HepG2 (cell line): ENCODE results near the gene ZNF189. TPM values are rescaled to one million over a fixed set of nuclear protein-coding genes. Genes with fewer than 3 reads are reported as not detected.

ENCODE experiments used
- FOXA3 ChIP-seq: IDR thresholded peaks from 2 replicates; pipeline ENCODE4 v1.6.1; 2016; ENCODE audit warnings: missing genetic modification reagents, missing compliant biosample characterization
- JUN ChIP-seq: sonication (generic); formaldehyde crosslinking; IDR thresholded peaks from 2 replicates; pipeline ENCODE4 v1.4.0; 2020; ENCODE audit warnings: mild to moderate bottlenecking, missing genetic modification reagents
- KLF11 ChIP-seq: IDR thresholded peaks from 2 replicates; pipeline ENCODE4 v1.6.1; 2016; ENCODE audit warnings: missing compliant biosample characterization
- NCOA5 ChIP-seq: sonication (generic); formaldehyde crosslinking; IDR thresholded peaks from 2 replicates; pipeline ENCODE4 v1.4.0; 2020; ENCODE audit warnings: missing genetic modification reagents
- RXRB ChIP-seq: IDR thresholded peaks from 2 replicates; pipeline ENCODE4 v1.6.1; 2016; ENCODE audit warnings: borderline replicate concordance, missing genetic modification reagents, missing compliant biosample characterization
- ZFP41 ChIP-seq: sonication (generic); formaldehyde crosslinking; IDR thresholded peaks from 2 replicates; pipeline ENCODE4 v1.4.0; 2020; ENCODE audit warnings: mild to moderate bottlenecking, missing genetic modification reagents, borderline replicate concordance
- ZNF274 ChIP-seq: sonication (generic); formaldehyde crosslinking; IDR thresholded peaks from 2 replicates; pipeline ENCODE4 v1.5.1; 2020; ENCODE audit warnings: mild to moderate bottlenecking, missing genetic modification reagents
- ZNF484 ChIP-seq: sonication (generic); formaldehyde crosslinking; IDR thresholded peaks from 2 replicates; pipeline ENCODE4 v1.5.1; 2020; ENCODE audit warnings: mild to moderate bottlenecking, low read depth, missing genetic modification reagents, borderline replicate concordance
- ZNF83 ChIP-seq: sonication (generic); formaldehyde crosslinking; IDR thresholded peaks from 2 replicates; pipeline ENCODE4 v1.4.0; 2020; ENCODE audit warnings: missing genetic modification reagents, mild to moderate bottlenecking, borderline replicate concordance
- polyA plus RNA-seq, 8 experiments: library from polyadenylated mRNA; depleted of rRNA in 3 of 8; stranded (reverse) in 7 of 8; unstranded in 1 of 8; fragments of >200 nt; fragmentation: Illumina TruSeq in 4 of 8; extraction: Trizol in 4 of 8; gene quantifications; 2 replicates each; pipeline versions ENCODE4 v1.2.1 to v1.2.3, GENCODE V29; 2011 to 2016; ENCODE audit warnings: low read depth in 4 of 8, missing spikeins in 1 of 8, mixed read lengths in 1 of 8; ENCODE audit not compliant: insufficient read depth in 1 of 8
- total RNA-seq, 5 experiments: library from RNA; depleted of rRNA; stranded (reverse); fragments of >200 nt; fragmentation: Illumina TruSeq; extraction: Trizol; gene quantifications; 2 replicates each; pipeline ENCODE4 v1.2.3, GENCODE V29; 2016; ENCODE audit warnings: low read depth in 1 of 5
- TF ChIP-seq, protein P1 (sequence below), 2 experiments: sonication (generic) in 1 of 2; formaldehyde crosslinking in 1 of 2; IDR thresholded peaks; 2 replicates each; pipeline versions ENCODE4 v1.4.0 to v1.6.1; 2018 to 2020; ENCODE audit warnings: missing genetic modification reagents in 2 of 2, borderline replicate concordance in 1 of 2, low read depth in 1 of 2, mild to moderate bottlenecking in 1 of 2, missing biosample characterization in 1 of 2
- TF ChIP-seq, protein P2 (sequence below): sonication (generic); formaldehyde crosslinking; conservative IDR thresholded peaks from 2 replicates; pipeline ENCODE4 v1.8.0; 2022; ENCODE audit warnings: low read depth, missing genetic modification reagents
- TF ChIP-seq, protein P3 (sequence below): sonication (generic); formaldehyde crosslinking; IDR thresholded peaks from 2 replicates; pipeline ENCODE4 v1.9.0; 2021; ENCODE audit warnings: missing genetic modification reagents, borderline replicate concordance
- TF ChIP-seq, protein P4 (sequence below): IDR thresholded peaks from 2 replicates; pipeline ENCODE4 v1.6.1; 2016; ENCODE audit warnings: low read depth
- TF ChIP-seq, protein P5 (sequence below): sonication (generic); formaldehyde crosslinking; IDR thresholded peaks from 2 replicates; pipeline ENCODE4 v1.5.1; 2020; ENCODE audit warnings: mild to moderate bottlenecking, missing genetic modification reagents
- TF ChIP-seq, protein P6 (sequence below): sonication (generic); formaldehyde crosslinking; IDR thresholded peaks from 2 replicates; pipeline ENCODE4 v1.5.1; 2020; ENCODE audit warnings: missing genetic modification reagents, mild to moderate bottlenecking, borderline replicate concordance

Gene ZNF189
- total and polyA plus RNA-seq, 2 of the 13 experiments (the other 11 are each of a cell fraction or from before 2014, with no cell fraction given) = 8.4 to 50.0 TPM

DNA sequence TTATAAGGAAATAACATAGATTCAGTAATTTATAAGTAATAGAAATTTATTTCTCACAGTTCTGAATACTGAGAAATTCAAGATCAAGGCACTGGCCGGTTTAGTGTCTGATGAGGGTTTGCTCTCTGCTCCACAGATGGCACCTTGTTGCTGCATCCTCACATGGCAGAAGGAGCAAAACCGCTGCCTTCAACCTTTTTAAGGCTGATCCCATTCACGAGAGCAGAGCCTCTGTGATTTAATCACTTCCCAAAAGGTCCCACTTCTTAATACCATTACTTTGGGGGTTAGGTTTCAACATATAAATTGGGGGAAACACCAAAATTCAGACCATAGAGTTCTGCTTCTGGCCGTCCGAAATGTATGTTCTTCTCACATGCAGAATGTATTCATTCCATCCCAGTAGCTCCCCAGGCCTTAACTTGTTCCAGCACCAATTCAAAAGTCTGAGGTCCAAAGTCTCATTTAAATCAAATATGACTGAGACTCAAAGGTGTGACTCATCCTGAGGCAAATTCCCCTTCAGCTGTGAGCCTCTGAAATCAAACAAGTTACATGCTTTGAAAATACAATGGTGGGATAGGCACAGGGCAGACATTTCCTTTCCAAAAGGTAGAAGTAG lies 44.4 kb upstream of the ZNF189 start (continued):
- TF ChIP-seq, protein P1, sequence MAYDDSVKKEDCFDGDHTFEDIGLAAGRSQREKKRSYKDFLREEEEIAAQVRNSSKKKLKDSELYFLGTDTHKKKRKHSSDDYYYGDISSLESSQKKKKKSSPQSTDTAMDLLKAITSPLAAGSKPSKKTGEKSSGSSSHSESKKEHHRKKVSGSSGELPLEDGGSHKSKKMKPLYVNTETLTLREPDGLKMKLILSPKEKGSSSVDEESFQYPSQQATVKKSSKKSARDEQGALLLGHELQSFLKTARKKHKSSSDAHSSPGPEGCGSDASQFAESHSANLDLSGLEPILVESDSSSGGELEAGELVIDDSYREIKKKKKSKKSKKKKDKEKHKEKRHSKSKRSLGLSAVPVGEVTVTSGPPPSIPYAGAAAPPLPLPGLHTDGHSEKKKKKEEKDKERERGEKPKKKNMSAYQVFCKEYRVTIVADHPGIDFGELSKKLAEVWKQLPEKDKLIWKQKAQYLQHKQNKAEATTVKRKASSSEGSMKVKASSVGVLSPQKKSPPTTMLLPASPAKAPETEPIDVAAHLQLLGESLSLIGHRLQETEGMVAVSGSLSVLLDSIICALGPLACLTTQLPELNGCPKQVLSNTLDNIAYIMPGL (CRISPR knock-in tag; IDR thresholded peaks at IDR 0.05; ENCODE audit: borderline replicate concordance in 1 of 2, low read depth in 1 of 2) = no peak
- TF ChIP-seq, protein P2, sequence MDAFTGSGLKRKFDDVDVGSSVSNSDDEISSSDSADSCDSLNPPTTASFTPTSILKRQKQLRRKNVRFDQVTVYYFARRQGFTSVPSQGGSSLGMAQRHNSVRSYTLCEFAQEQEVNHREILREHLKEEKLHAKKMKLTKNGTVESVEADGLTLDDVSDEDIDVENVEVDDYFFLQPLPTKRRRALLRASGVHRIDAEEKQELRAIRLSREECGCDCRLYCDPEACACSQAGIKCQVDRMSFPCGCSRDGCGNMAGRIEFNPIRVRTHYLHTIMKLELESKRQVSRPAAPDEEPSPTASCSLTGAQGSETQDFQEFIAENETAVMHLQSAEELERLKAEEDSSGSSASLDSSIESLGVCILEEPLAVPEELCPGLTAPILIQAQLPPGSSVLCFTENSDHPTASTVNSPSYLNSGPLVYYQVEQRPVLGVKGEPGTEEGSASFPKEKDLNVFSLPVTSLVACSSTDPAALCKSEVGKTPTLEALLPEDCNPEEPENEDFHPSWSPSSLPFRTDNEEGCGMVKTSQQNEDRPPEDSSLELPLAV (CRISPR knock-in tag) = no peak
- TF ChIP-seq FOXA3 (CRISPR knock-in tag) (peak; percentile 91), ZNF83 (CRISPR knock-in tag) (no peak), ZFP41 (no peak), KLF11 (CRISPR knock-in tag) (peak; percentile 74; the same call in 1 of the 2 replicates), JUN (CRISPR knock-in tag) (peak; percentile 98), NCOA5 (no peak), RXRB (CRISPR knock-in tag) (peak; percentile 87), ZNF274 (CRISPR knock-in tag) (no peak; the same call in 1 of the 2 replicates), ZNF484 (CRISPR knock-in tag) (no peak)
- TF ChIP-seq, protein P3, sequence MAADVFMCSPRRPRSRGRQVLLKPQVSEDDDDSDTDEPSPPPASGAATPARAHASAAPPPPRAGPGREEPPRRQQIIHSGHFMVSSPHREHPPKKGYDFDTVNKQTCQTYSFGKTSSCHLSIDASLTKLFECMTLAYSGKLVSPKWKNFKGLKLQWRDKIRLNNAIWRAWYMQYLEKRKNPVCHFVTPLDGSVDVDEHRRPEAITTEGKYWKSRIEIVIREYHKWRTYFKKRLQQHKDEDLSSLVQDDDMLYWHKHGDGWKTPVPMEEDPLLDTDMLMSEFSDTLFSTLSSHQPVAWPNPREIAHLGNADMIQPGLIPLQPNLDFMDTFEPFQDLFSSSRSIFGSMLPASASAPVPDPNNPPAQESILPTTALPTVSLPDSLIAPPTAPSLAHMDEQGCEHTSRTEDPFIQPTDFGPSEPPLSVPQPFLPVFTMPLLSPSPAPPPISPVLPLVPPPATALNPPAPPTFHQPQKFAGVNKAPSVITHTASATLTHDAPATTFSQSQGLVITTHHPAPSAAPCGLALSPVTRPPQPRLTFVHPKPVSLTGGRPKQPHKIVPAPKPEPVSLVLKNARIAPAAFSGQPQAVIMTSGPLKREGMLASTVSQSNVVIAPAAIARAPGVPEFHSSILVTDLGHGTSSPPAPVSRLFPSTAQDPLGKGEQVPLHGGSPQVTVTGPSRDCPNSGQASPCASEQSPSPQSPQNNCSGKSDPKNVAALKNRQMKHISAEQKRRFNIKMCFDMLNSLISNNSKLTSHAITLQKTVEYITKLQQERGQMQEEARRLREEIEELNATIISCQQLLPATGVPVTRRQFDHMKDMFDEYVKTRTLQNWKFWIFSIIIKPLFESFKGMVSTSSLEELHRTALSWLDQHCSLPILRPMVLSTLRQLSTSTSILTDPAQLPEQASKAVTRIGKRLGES = no peak
- TF ChIP-seq, protein P4, sequence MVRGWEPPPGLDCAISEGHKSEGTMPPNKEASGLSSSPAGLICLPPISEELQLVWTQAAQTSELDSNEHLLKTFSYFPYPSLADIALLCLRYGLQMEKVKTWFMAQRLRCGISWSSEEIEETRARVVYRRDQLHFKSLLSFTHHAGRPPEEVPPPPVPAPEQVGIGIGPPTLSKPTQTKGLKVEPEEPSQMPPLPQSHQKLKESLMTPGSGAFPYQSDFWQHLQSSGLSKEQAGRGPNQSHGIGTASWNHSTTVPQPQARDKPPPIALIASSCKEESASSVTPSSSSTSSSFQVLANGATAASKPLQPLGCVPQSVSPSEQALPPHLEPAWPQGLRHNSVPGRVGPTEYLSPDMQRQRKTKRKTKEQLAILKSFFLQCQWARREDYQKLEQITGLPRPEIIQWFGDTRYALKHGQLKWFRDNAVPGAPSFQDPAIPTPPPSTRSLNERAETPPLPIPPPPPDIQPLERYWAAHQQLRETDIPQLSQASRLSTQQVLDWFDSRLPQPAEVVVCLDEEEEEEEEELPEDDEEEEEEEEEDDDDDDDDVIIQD (CRISPR knock-in tag) = peak; percentile 96
- TF ChIP-seq, protein P5, sequence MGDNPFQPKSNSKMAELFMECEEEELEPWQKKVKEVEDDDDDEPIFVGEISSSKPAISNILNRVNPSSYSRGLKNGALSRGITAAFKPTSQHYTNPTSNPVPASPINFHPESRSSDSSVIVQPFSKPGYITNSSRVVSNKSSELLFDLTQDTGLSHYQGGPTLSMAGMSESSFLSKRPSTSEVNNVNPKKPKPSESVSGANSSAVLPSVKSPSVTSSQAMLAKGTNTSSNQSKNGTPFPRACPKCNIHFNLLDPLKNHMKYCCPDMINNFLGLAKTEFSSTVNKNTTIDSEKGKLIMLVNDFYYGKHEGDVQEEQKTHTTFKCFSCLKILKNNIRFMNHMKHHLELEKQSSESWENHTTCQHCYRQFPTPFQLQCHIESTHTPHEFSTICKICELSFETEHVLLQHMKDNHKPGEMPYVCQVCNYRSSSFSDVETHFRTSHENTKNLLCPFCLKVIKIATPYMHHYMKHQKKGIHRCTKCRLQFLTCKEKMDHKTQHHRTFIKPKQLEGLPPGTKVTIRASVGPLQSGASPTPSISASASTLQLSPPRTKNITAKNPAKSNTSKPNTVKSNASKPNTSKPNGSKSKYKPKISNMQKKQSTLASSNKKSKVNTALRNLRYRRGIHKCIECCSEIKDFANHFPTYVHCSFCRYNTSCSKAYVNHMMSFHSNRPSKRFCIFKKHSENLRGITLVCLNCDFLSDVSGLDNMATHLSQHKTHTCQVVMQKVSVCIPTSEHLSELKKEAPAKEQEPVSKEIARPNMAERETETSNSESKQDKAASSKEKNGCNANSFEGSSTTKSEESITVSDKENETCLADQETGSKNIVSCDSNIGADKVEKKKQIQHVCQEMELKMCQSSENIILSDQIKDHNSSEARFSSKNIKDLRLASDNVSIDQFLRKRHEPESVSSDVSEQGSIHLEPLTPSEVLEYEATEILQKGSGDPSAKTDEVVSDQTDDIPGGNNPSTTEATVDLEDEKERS (CRISPR knock-in tag) = peak; percentile 39; the same call in 1 of the 2 replicates
- TF ChIP-seq, protein P6, sequence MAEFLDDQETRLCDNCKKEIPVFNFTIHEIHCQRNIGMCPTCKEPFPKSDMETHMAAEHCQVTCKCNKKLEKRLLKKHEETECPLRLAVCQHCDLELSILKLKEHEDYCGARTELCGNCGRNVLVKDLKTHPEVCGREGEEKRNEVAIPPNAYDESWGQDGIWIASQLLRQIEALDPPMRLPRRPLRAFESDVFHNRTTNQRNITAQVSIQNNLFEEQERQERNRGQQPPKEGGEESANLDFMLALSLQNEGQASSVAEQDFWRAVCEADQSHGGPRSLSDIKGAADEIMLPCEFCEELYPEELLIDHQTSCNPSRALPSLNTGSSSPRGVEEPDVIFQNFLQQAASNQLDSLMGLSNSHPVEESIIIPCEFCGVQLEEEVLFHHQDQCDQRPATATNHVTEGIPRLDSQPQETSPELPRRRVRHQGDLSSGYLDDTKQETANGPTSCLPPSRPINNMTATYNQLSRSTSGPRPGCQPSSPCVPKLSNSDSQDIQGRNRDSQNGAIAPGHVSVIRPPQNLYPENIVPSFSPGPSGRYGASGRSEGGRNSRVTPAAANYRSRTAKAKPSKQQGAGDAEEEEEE = no peak
